Measurements from ENCODE around the gene SPON1. TPM values are rescaled to one million over a fixed set of nuclear protein-coding genes. Genes with fewer than 3 reads are reported as not detected.
"Not testable (repeated sequence)": the region's sequence is repeated elsewhere in the genome, so short reads cannot be mapped to it uniquely, and the experiment has no call there.

The SPON1 gene
- total RNA-seq, 1 donor from 2014 or later = 6.2 TPM

DNA sequence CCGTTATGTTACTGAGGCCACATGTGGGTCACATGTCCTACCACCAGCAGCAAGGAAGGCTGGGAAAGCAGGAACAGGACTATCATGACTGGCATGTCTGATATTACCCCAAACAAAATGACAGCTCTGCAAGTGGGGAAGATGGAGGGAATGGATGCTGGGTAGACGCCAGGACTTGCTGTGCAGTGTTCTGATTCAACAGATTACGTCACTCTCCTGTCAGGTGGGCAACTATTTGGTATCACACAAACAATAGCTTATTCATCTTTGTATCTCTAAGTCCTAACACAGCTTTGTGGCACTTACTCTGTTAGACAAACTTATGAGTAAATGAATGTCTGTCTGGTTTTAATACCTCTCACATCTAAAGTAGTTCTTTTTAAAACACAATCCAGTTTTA lies 105.2 kb downstream of the SPON1 start:
- DNase-seq (ENCODE audit: low spot score) = no peak
- intact Hi-C loops (cut with DNase I) = no loop called here

DNA sequence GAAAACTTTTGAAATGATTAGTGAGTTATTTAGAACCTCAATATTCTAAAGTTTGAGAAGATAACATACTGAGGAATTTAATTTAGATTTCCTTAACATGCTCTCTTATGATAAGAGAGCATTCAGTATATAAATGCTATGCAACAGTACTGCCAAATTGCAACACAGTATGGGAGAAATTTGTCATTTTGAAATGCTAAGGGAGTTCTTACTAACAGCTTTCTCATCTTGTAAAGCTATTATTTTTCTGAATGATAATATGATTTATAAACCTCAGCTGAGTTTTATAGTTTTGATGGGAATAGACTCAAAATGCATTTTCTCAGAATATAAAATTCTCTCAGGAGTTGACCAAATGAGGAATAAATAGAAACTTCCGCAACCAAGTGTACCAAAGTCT lies 108.4 kb downstream of the SPON1 start:
- intact Hi-C loops (cut with DNase I) = no loop called here
- DNase-seq (ENCODE audit: low spot score) = no peak

DNA sequence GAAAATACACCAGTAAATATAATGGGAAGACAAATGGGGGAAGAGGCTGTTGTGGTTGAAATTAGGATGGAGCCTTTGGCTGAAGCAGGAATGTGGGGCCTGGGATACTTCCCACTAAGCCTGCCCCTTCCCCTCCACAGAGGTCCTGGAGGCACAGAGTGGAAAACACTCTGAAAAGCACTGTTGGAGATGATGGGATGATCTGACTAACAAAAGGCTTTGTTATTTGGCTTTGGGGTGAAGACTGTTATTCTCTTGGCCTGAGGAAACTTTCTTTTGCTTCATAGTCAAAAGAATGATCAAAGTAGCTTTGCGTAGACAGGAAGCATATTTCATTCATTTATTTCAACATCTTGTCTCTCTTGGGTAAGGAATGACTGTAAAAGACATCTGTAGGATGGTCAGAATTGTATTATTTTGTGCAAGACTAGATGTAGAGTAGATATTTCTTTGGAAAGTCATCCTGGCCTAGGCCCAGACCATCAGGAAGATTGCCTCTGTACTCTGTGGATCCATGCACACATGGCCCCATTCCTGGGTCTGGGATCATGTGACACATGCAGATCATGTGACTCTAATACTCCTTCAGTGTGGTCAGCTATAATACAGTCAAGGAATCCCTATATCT lies 111.4 kb downstream of the SPON1 start:
- DNase-seq (ENCODE audit: low spot score) = no peak
- intact Hi-C loops (cut with DNase I) = no loop called here

DNA sequence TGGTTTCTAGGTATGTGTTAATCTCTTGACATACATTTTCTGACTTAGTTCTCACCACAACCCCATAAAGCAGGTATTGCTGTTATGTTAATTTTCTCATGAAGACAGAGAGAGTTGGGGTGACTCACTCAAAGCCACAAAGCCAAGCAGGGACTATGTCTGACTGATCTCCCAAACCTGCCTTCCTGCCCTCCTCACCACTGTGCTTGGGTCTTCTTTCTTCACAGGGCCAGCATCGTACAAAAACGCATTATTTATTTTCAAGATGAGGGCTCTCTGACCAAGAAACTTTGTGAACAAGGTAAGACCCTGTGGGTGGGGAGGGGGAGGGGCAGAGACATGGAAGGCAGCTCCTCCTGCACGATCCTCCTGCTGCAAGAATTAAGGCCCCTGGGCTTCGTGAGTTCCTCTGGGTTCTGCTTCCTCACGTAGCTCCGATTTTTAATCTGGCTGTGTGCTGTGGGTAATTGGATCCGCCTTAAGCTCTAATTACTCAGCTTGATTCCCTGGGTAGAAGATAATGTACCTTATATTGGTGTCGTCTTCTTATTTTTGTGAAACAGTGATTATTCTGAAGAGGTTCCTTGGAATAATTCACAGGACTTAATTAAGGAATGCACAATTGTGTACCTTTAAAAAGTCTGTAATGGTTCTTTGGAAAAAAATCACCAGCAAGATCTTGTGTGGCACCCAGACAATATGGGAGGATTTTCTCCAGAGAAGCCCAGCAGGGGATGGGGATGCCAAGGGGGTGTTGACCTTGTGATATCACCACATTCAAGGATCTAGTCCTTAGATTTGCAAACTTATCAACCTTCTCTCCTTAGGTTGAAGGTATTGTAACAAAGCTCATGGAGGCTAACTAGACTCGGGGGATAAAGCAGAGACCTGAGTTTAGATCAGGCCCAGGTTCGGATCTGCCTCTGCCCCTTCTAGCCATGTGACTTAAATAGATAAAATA lies 112.9 kb downstream of the SPON1 start:
- intact Hi-C loops (cut with DNase I) = no loop called here
- no peak for DNase-seq (ENCODE audit: low spot score)

DNA sequence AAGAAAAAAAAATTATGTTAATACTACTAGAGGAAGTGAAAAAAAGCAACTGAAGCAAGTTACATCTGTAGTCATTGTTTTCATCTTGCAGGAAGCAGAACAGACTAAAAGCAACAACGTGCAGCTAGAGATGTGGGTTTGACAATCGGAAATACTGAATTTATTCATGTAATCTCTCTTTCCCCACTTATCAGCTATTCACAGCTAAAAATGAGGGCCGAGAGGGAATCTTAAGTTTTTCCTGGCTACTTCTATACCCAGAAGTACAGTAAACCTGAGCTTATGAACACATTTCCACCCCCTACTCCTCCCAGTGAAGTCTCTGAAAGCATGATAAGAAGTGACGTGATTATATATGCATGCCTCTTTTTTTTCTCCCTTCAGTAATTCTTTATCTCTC lies 116.5 kb downstream of the SPON1 start:
- intact Hi-C loops (cut with DNase I) = no loop called here
- DNase-seq (ENCODE audit: low spot score) = no peak

DNA sequence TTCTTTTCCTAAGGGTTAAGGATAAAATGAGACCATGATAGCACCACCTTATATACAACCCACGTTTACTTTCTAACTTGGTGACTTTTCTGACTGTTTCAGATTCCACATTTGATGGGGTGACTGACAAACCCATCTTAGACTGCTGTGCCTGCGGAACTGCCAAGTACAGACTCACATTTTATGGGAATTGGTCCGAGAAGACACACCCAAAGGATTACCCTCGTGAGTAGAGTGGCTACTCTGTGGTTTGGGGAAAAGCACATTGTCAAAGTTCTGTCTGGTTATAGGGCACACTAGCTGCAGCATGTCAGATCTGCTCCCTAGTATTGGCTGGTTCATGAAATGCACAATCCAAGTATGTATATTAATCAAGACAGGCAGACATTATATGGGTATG lies 117.3 kb downstream of the SPON1 start:
- intact Hi-C loops (cut with DNase I) = no loop called here

DNA sequence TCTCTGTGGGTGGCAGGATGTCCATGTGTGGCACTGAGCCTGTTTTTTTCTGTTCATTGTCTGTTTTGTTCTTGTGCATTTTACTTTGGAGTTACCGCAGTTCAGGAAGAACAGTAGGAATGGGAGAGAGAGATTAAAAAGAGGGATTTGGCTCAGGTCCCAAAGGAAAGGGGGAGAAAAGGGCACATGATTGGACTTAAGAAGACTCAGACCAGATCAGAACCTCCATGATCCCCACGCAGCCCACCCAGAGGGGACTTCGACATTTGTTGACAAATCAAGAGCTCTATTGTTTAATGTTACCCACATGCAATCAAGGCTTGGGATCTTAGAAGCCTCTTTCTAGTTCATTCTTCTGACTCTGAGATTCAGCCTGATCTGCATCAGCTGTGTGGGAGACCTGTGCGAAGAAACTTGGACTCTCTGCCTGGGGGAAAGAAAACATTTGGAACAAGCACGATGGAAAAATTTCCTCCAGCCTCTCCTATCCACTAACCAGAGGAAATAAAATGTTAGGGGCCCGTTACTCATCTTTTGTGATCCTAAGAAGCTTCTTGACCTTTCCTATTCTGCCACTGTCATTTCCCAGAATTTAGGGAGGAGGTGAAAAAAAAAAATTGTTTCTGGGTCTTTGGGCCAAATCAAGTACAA lies 119.2 kb downstream of the SPON1 start:
- intact Hi-C loops (cut with DNase I) = no loop called here
- no peak for DNase-seq (ENCODE audit: low spot score)

More for the DNA sequence above, 117.3 kb downstream of the SPON1 start:
- DNase-seq (ENCODE audit: low spot score) = no peak

DNA sequence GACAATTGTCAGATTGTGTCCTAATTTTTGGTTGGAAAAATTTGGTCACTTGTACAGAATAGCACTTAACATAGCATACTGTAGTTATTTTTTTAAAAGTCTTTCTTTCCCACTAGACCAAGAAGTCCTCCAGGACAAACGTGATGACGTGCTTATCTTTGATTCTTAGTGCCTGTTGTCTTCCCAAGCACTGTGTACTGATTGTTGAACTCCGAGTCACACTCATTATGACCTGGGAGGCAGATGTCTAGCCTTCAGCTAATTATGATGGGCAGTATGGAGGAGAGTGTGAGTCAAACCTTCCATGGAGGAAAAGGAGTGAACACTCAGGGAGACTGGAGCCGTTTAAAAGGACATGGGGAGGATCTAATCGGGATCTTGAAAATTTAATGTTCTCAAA lies 119.8 kb downstream of the SPON1 start:
- intact Hi-C loops (cut with DNase I) = no loop called here
- DNase-seq (ENCODE audit: low spot score) = no peak

DNA sequence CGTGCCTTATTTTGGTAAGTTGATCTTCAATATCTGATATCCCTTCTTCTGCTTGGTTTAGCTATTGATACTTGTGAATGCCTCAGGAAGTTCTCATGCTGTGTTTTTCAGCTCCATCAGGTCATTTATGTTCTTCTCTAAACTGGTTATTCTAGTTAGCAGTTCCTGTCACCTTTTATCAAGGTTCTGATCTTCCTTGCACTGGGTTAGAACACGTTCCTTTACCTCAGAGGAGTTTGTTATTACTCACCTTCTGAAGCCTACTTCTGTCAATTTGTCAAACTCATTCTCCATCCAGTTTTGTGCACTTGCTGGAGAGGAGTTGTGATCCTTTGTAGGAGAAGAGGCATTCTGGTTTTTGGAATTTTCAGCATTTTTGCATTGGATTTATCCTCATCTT lies 126.3 kb downstream of the SPON1 start:
- intact Hi-C loops (cut with DNase I); DNase-seq (ENCODE audit: low spot score): not testable (repeated sequence)

DNA sequence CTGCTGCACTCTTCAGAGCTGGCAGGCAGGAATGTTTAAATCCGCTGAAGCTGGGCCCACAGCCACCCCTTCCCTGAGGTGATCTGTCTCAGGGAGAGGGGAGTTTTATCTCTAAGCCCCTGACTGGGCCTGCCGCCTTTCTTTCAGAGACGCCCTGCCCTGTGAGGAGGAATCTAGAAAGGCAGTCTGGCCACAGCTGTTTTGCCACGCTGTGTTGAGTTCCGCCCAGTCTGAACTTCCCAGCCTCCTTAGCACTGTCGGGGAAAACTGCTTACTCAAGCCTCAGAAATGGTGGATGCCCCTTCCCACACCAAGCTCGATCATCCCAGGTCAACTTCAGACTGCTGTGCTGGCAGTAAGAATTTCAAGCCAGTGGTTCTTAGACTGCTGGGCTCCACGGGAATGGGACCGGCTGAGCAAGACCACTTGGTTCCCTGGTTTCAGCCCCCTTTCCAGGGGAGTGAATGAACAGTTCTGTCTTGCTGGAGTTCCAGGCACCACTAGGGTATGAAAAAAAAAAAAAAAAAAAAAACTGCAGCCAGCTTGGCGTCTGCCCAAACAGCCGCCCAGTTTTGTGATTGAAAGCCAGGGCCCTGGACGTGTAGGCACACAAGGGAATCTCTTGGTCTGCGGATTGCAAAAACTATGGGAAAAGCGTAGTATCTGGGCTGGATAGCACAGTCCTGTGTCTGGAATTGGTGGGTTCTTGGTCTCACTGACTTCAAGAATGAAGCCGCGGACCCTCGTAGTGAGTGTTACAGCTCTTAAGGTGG lies 127.4 kb downstream of the SPON1 start:
- intact Hi-C loops (cut with DNase I) = no loop called here
- DNase-seq (ENCODE audit: low spot score) = no peak

DNA sequence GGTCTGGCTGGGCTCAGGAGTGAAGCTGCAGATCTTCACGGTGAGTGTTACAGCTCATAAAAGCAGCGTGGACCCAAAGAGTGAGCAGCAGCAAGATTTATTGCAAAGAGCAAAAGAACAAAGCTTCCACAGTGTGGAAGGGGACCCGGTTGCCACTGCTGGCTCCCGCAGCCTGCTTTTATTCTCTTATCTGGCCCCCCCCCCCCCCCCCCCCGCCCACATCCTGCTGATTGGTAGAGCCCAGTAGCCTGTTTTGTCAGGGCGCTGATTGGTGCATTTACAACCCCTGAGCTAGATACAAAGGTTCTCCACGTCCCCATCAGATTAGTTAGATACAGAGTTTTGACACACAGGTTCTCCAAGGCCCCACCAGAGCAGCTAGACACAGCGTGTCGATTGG lies 128.1 kb downstream of the SPON1 start:
- DNase-seq (ENCODE audit: low spot score); intact Hi-C loops (cut with DNase I): not testable (repeated sequence)

DNA sequence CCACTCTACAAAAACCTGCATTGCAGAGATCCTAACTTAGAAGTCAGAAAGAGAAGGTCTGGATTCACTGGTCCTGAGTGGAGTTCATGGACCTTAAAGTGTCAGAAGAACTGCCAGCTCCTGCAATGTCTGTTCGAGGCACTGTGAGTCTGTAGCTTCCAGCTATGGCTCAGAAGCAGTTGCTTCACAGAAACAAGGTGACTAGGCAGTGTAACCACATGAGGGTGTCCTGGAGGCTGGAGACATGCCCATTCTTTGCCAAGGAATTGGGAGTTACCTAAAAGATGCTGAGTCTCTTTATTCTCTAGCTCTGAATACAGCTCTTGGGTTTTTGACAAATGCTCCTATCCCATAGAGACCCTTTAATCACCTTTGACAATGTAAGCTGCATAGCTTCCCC lies 130.5 kb downstream of the SPON1 start:
- no peak for DNase-seq (ENCODE audit: low spot score)
- intact Hi-C loops (cut with DNase I) = no loop called here

DNA sequence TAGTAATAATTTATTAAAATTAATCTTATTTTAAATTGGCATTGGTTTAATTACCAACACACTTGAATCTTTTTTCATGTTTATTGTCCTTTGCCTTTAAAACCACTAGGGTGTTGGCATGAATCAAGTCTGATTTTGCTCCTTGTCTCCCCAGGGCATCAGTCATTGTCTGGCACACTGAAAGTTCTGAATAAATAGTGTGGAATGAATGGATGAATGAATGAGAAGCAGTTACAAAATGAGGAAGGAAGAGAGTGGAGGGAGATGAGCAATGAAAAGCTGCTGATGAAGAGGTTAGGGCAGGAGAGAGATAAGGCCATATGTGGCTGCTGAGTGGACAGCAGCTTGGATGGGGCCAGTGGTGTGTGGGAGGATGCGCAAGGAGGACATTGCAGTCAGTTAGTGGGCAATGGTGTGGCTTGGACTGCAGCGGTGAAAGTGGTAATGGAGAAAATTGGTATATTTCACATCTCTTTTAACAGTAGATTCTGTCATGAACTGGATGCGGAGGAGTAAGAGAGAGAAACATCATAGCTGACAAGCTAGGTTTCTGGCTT lies 132.0 kb downstream of the SPON1 start:
- no peak for DNase-seq (ENCODE audit: low spot score)
- intact Hi-C loops (cut with DNase I) = no loop called here

DNA sequence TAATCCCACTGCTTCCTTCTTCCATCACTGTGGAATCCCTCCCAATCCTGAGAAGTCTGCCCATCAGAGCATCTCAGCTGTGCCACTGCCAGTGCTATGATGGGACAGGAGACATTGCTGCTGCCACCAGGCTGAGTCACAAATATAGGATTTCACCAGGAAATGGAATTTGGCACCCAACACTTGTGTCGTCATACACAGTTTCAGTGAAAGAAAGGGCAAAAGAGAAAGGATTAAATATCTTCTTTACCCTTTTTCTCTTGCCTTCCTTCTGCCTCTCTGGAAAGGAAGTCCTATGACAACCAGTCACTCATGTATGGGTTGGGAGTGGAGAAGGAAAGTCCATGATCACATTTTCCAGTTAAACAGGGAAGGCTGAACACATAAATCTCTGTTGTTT lies 133.4 kb downstream of the SPON1 start:
- intact Hi-C loops (cut with DNase I) = no loop called here
- DNase-seq (ENCODE audit: low spot score) = no peak

DNA sequence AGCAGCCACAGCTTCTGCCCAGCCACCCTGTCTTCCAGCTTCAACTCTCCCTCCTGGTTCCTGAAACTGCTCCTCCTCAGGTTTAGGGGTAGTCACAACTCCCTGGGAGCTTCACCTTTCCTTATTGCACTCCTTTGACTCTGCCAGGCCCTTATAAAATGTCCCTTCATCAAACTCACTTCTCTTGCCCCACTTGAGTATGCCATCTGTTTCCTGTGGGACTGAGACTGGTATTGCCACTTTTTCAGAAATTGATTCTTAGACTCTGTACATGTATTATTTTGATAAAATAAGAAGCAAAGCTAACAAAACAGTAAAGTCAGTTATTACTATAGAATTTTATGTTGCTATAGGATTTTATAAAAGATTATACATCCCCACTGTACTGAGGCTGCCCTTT lies 134.1 kb downstream of the SPON1 start:
- intact Hi-C loops (cut with DNase I) = no loop called here
- no peak for DNase-seq (ENCODE audit: low spot score)

DNA sequence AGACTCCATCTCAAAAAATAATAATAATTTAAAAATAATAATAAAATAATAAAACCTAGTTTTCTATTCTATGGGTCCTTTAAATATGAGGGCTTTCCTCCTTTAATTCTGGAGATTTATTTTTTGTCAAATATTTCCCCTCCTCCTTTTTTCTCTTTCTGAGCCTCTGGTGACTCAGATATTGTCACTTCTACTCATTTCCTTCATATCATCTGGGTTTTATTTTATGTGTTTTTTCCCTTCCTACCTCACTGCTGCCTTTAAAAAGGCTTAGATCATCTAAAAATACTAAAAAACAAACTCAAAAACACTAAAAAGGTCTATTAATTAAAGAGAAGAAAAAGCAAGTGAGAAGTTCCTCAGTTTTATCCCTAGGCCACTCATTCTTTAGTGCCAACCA lies 138.9 kb downstream of the SPON1 start:
- no peak for DNase-seq (ENCODE audit: low spot score)
- intact Hi-C loops (cut with DNase I) = no loop called here

DNA sequence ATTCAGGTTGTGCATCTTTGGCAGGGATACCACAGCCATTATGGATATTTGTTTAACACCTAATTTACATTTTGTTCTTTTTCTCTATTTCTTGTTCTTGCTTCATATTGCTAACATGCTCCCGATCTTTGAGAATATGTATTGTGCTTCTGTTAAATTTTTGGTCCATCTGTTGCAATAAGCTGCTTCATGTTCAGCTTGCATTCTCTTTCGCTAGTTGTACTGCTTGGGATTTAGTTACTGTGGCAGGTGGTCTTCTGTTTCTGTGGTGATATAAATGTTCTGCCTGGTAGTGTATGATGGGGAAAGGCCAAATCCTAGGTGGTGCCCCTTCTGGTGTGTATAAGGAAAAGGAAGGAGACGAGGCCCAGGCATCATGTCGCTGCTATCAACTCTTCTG lies 140.2 kb downstream of the SPON1 start:
- intact Hi-C loops (cut with DNase I) = no loop called here
- no peak for DNase-seq (ENCODE audit: low spot score)

DNA sequence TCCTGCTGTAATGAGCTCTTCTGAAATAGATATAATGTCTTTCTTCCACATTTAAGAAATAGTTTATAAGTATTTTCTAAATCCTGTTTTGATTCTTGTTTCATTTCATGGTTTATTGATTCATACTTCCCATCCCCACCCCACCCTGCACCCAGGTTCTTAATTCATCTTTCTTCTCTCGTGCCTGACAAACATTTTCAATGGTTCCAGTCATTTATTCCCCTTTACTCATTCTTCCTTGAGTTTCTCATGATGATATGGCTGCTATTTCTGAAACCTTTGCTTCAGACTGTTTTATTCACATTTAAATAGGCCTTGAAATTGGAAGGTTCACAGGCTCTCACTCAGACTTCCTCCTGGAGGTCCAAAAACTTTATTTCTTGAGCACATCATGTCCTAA lies 142.9 kb downstream of the SPON1 start:
- intact Hi-C loops (cut with DNase I) = no loop called here
- DNase-seq (ENCODE audit: low spot score) = no peak

DNA sequence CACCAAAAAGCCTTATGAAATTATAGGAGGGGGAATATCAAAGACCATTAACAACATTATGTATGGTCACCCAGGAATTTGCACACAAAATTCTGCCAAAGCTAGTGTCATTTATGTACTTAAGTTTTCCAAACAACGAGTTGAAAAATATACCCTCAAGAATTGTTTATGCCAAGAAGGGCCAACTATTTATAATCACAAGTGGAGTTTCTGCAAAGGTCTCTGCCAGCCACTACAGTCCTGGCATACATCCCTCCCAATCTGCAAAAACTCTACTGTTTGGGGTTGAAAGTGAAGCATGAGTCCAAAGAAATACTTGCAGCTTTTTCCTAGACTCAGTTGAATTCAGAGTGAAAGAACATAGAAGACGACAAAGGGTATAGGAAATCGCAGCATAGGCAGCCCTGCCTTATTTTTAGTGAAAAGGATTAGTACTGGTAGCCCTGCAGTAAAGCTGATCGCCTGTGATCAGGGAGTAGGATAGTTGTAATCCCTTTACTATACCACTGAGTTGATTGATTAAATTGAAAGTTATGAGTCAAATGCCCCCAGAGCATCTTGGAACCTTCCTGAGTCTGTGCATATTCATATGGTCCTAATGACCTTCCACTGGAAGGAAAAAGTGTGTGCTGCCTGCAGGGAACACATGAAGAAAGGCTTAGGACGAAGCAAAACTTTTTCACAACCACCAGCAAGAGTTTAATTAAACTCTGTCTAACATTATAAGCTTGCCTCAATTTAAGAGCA lies 144.0 kb downstream of the SPON1 start:
- intact Hi-C loops (cut with DNase I) = no loop called here
- DNase-seq (ENCODE audit: low spot score) = no peak
